ENCODE measurements around the gene PDSS2. TPM values are rescaled to one million over a fixed set of nuclear protein-coding genes. Genes with fewer than 3 reads are reported as not detected.

Gene PDSS2
- total and polyA plus RNA-seq, 2 of the 4 experiments (the other 2 are of a cell fraction): 8.6 to 9.2 TPM

GRCh38 chr6:107353773-107354382 lies 105.5 kb downstream of the PDSS2 start:
- POLR2A ChIA-PET (ENCODE audit: unreplicated experiment): no interaction called here
- H3K4me2 ChIP-seq (ENCODE audit: low read depth, low read length): peak overlapping the region; percentile 40; the same call in 1 of the 2 replicates

More at GRCh38 chr6:107353773-107354382, 105.5 kb downstream of the PDSS2 start:
- no peaks in the 10 kb centered on the region for H4K20me1 ChIP-seq (ENCODE audit: insufficient read depth, low read length)
- no peak overlapping the region for H3K9ac ChIP-seq (ENCODE audit: low read depth, low read length)
- no peak overlapping the region for H3K4ac ChIP-seq (ENCODE audit: low read depth, low read length)
- no peaks in the 10 kb centered on the region for H3K9me3 ChIP-seq (ENCODE audit: control insufficient read depth, insufficient read depth, low read length)
- CTCF ChIA-PET: interaction anchor here (0.7 kb wide), 1 partner anchor 36 kb away, joined by 3 read pairs; no protein-coding TSS in a partner anchor
- no peak overlapping the region for H4K91ac ChIP-seq (ENCODE audit: insufficient read depth, low read depth, low read length)
- dilution Hi-C loops (cut with HindIII; ENCODE audit: low sequenced_read_pairs, unreplicated experiment) (no loop called here), in situ Hi-C loops (cut with MboI; ENCODE audit: low sequenced_read_pairs) (no loop called here), intact Hi-C loops (cut with micrococcal nuclease) (no loop called here)
- no peak overlapping the region for H2BK20ac ChIP-seq (ENCODE audit: low read depth, low read length)
- H3K23ac ChIP-seq (ENCODE audit: low read depth, low read length): no peak overlapping the region
- H2AFZ ChIP-seq (replicated peaks; ENCODE audit: low read length, poor library complexity): no peak overlapping the region
- H3K4me3 ChIP-seq (ENCODE audit: insufficient read depth, low read depth, low read length): no peak overlapping the region
- H3K9me1 ChIP-seq (ENCODE audit: insufficient read depth, low read length): no peaks in the 10 kb centered on the region
- peak; percentile 50 for DNase-seq
- H4K5ac ChIP-seq (ENCODE audit: low read depth, low read length): no peak overlapping the region
- BruUV-seq (replicated peaks): no TSS peak
- H2AK5ac ChIP-seq (ENCODE audit: low read depth, low read length): no peak overlapping the region
- H3K18ac ChIP-seq (ENCODE audit: low read depth, low read length): no peak overlapping the region
- no peak overlapping the region for H2BK120ac ChIP-seq (ENCODE audit: low read depth, low read length)
- H3K14ac ChIP-seq (replicated peaks; ENCODE audit: low read depth, low read length): no peak overlapping the region
- no peaks in the 10 kb centered on the region for H3K79me1 ChIP-seq (ENCODE audit: low read depth in 1 of 2, low read length in 2 of 2)
- WGBS, 2 experiments (ENCODE audit: extremely low coverage in 2 of 2, insufficient read length in 1 of 2): no CpG with 5 or more reads among the region's 1 CpG
- no peaks in the 10 kb centered on the region for H3K36me3 ChIP-seq (ENCODE audit: control insufficient read depth, insufficient read depth, low read length)
- no peaks in the 10 kb centered on the region for H3K27me3 ChIP-seq (ENCODE audit: control insufficient read depth, insufficient read depth, low read length)
- no peak overlapping the region for H3K27ac ChIP-seq (ENCODE audit: insufficient read depth, low read length)
- H2BK15ac ChIP-seq (ENCODE audit: low read depth, low read length): no peak overlapping the region
- H4K8ac ChIP-seq (ENCODE audit: low read depth in 2 of 2, low read length in 2 of 2): no peak overlapping the region
- TF ChIP-seq BHLHE40 (IDR thresholded peaks at IDR 0.05; ENCODE audit: low read depth, low read length) (no peak), RAD21 (IDR thresholded peaks at IDR 0.05; ENCODE audit: low read length) (no peak), MAZ (IDR thresholded peaks at IDR 0.05; ENCODE audit: borderline replicate concordance, low read depth, low read length) (no peak), POLR2A (IDR thresholded peaks at IDR 0.05; ENCODE audit: low read depth, low read length) (no peak), RCOR1 (IDR thresholded peaks at IDR 0.05; ENCODE audit: insufficient replicate concordance, low read length) (no peak)
- no peak overlapping the region for H2BK5ac ChIP-seq (ENCODE audit: low read depth, low read length, poor library complexity, severe bottlenecking)
- no peak overlapping the region for H2AK9ac ChIP-seq (replicated peaks; ENCODE audit: low read depth, low read length, poor library complexity)
- H3K56ac ChIP-seq (ENCODE audit: extremely low read depth, insufficient read depth, low read length): no peak overlapping the region
- peaks cover 3% of the 10 kb centered on the region; the same call in 1 of the 2 replicates for H3K4me1 ChIP-seq (ENCODE audit: control insufficient read depth, insufficient read depth, low read length)
- ATAC-seq (ENCODE audit: low read depth): peak; percentile 77

Measured in IMR-90 (cell line).